Measurements from ENCODE around the gene JTB.

JTB gene

DNA sequence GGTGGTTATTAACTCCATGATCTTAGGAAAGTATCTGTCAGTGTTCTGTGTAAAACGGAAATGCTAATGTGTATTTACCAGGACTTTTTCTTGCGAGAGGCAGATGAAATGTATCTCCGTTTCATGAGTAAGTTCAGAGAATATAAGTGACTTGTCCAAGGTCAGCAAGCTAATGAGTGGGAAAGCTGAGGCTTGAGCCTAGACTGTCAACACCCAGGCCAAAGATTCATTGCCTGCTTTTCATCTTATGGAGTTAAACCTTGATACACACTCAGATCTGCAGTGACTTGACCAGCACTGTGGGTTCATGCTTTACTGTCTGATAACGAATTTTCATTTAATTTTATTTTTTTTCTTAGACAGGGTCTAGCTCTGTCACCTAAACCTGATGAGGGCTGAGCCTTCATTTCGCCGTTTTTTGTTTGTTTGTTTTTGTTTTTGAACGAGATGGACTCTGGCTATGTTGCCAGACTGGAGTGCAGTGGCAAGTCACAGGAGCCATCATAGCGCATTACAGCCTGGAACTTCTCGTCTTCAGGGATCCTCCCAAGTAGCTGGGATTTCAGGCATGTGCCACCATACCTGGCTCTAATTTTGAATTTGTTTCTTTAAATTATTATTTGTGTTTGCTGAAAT lies 918 bp upstream of the JTB start:
- DNase-seq = no peak

DNA sequence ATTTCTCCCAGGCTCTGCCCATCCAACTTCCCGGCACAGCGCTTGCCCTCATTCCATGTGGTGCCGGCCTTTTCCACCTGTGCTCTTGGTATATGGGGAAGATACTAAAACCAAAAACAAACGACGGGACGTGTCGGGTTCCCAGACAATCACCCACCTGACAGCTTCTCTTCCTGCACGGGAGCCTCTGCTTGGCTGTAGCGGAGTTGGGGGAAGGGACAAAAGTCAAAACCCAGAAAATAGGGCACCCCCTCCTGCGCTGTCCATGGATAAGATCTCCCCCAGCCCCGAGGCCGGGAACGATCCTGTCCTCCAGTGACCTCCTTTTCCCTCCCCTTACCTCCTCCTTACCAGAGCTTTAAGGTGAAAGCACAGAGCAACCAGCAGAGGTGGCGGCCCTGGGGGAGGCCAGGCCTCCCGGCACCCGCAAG lies 640 bp downstream of the JTB start:
- no peak for DNase-seq

DNA sequence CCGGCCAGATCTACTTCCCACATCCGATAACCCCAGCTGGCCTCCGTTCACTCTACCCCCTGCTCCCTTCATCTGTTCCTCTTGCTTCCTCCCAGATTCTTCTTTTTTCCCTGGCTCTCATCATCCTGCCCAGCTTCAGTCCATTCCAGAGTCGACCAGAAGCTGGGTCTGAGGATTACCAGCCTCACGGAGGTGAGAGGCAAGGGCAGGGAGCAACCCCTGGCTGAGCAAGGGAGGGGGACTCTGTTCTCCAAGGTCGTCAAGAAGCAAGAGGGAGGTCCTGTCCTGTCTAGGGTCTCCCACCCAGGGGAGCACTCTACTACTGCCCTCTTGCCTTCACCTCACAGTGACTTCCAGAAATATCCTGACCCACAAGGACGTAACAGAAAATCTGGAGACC lies 3.9 kb downstream of the JTB start:
- no peak for DNase-seq

DNA sequence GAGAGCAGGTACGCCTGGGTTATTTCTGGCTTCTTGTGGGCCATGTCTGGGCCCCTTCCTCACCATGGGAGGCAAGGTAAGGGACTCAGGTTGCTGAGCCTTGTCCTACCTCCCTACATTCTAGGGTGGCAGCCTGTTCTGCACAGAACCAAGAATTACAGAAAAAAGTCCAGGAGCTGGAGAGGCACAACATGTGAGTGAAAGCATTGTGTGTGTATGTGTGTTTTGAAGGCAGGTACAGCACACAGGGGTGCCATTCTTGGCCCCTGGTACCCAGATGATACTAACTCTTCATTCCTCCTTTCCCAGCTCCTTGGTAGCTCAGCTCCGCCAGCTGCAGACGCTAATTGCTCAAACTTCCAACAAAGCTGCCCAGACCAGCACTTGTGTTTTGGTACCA lies 4.4 kb downstream of the JTB start:
- DNase-seq = no peak

DNA sequence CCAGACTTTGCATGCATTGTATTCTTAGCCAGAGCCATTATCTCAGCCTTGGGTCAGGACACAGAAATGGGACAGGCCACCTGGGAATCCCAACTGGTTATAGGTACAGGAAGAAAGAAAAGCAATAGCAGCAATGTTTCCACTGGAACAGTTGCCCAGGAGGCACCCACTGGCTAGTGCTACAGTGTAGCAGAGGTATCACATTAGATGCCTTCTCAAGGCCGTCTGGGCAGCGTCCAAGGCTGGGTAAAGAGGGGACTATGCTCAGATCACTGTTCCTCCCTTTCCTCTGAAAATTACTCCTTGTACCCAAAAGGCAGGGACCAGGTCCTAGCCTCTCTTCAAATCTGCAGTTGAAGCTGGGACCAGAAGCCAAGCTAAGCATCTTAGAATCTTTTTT lies 7.1 kb downstream of the JTB start:
- no peak for DNase-seq

DNA sequence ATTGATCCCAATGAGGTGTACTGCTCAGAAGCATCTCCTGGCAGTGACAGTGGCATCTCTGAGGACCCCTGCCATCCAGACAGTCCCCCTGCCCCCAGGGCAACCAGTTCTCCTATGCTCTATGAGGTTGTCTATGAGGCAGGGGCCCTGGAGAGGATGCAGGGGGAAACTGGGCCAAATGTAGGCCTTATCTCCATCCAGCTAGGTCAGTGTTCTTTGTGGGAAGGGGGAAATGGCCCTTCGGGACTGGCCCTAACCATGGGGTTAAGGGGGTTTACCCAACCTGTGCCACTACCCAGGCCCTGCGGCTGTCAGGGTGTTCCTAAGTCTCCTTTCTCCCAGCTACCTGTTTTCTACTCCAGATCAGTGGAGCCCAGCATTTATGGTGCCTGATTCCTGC lies 8.5 kb downstream of the JTB start:
- no peak for DNase-seq

DNA sequence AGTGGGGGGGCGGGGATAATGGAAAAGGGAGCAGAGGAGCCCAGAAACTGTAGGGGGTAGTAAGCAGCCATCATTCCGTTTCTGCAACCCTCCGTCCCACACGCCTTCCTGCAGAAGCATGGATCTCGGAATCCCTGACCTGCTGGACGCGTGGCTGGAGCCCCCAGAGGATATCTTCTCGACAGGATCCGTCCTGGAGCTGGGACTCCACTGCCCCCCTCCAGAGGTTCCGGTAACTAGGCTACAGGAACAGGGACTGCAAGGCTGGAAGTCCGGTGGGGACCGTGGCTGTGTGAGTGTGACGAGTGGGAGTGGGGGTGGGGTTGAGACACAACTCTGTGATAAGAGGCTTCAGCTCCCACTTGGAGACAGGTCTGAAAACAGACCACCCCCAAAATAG lies 9.1 kb downstream of the JTB start:
- DNase-seq = no peak

DNA sequence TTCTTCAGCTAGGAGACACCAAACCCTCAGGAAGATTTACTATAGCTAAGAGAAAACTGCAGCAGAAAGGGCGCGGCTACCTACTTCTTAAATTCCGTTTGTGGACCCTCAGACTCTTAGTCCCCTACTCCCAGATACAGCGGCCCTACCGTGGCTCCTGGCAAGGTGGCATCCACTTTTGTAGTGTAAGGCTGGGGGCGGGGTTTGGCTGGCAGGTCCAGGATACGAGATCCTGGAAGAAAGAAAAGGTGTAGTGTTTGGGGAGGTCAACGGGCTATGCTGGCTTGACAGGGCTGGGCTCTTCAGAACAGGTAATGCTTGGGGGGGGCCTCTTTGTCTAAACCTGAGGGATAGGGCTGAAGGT lies 9.5 kb downstream of the JTB start:
- DNase-seq = no peak

DNA sequence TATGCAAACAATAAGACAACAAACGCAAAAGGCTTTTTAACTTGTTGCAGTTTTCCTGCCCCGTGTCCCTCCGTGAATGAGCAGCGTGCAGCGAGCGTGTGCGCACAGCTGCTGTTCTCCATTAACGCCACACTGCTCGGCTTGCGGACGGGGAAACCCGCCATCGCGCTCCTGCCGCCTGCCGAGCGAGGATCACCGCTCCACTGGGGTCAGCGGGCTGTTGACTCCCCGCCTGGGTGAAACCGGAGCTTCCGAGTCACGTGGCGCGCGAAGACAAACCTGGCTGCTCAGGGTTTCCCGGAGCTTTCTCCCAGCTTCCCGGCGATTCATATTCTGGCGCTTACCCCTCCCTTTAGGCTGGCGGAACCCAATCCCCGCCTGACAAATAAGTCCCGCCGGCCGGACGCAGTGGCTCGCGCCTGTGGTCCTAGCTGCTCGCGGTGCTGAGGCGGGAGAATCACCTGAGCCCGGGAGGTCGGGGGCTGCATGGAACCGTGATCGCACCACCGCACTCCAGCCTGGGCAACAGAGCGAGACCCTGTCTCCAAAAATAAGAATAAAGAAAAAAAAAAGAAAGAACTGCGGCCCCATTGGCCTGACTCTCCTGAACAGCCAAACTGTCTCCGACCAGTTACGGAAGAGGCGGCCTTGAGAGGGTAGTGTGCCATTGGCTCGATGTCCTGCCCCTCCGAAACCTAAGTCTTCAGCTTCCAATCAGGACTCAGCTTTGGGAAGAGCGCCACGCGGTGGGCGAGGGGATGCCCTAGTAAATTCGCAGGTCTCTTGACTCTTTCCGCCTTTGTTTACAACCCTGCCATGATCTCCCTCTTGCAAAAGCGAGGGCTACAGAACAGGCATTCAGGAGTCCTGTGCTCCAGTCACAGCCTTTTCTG lies 10.1 kb downstream of the JTB start, which contains the start of gene CREB3L4:
Gene CREB3L4 (plus strand): TSS at position 796 of the 893 bp plus-strand sequence. CDS start 624 bp downstream, outside the sequence.
- DNase-seq = peak; percentile 100

DNA sequence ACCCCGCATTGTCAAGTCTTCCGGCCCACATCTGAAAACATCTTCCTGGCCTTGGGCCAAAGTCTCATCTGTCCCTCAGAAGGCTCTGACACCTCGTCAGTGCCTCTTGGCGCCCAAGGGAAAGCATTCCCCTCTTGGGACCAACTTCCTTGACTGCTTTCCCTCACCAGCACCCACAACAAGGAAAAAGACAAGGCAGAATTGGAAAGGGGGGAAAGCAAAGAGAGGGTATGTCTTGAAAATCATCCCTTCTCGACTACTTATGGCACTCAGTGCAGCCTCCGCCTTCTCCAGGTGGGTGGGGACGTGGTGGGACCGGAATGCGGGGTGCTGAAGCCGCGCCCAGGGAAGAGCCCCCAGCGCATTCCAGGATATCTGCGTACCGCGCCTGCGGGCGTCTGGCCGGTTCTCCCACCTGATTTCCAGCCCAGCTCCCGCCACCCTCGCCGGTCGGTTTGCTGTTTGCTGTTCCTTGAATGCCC lies 13.6 kb downstream of the JTB start:
- DNase-seq = no peak

DNA sequence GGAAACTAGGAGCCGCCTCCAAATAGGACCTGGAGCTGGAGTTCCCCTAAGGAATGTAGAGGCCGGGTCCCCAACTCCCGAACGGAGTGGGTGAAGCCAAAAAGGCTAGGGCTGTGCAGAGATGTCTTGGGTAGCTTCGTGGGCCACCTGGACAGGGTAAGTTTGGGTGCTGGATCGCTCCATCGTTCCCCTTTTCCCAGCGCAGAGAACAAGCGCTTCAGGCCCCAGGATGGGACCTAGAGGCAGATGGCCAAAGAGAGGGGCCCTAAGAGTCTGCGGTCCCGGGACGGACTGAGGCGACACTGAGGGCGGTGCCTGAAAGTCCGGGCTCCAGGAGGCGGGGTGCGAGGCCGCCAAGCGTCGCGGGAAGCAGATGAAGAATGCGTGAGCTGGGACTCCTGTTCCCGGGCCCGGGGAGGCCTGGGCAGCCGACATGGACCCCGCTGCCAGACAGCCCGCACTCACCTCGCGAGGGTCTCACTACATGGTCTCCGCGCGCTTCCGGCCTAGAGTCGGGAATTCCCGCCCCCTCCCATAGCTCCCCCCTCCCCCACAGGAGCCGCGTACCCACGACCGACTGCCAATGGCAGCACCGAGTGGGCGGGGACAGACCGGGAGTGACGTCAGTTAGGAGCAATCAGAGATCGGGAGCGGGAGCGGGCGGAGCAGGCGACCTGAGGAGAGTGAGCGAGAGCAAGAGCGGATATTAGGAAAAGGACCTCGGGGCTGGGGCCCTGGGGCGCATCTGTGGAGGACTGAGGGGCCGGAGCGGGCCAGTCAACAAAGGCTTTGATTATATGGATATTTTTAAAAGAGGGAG lies 14.2 kb downstream of the JTB start, which contains the start of gene SLC39A1:
Gene SLC39A1 (minus strand): TSS at position 508 of the 820 bp plus-strand sequence. CDS start 822 bp downstream, outside the sequence.
- peak; percentile 99 for DNase-seq

DNA sequence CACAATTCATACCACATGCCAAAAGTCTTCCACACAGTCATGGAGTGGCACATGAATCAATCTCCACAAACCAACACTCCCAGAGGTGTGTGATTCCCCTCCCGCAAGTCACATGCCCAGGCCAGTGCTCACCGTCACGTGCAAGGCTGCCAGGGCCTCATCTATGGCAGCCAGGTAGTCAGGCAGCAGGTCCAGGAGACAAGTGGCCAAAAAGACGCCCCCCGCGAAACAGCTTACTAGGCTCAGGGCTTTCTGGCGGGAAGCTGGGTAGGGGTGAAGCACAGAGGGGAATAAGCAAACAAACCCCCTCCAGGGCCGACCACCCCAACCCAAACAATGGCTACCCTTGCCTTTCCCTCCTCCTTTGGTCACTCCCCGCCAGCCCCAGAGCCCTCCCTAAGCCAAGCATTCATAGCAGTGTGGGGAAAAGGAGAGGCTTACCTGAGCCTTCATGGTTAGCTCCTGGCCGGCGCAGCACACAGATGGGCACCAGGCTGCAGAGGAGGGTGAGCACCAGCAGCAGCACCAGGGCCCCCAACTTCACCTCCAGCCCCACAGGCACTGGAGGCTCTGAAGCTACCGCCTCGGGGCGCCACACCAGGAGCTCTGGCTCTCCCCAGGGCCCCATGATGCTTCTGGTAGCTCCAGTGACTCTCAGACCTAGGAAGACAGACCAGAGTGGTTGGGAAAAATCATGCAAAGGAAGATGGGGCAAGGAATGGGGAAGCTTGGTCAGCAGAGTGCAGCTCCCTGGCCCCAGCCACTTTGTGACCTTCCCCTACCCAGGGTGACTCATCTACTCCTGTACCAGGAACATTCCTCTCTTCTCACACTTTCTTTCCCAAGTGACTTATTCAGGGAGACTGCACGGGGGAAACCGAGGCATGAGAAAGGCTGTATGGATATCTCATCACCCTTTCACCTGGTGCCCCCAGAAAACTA lies 15.1 kb downstream of the JTB start:
- DNase-seq = no peak

DNA sequence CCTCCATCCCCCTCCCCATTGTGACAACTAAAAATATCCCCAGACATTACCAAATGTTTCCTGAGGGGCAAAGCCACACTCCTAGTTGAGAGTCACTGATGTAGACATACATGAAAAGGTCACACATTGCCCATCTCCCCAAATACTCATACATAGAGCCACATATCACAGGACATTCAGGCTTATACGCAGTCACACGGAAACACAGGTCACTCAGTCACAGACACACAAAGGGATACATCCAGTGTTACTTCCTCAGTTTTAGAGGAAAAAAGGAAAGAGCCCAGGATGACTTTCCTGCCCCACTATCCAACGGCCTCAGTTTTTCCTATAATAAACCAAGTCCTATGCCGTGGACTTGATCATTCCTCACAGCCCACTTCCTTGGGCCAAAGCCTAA lies 16.1 kb downstream of the JTB start:
- DNase-seq = no peak

DNA sequence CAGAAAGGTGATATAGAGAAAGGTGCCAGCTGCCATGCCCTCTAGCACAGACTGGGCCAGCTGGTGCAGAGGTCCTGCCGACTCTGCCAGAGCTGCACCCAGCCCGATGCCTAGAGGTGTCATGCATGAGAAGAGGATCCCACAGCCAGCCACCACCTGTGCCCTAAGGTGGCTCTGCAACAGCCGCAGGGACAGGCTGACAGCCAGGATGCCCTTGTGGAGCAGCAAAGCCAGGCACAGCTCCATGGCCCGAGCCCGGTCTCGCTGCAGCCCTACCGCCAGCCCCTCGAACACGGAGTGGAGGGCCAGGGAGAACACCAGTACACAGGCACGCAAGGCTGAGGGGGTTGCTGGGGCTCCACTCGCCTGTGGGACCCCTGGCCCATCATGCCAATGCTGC lies 17.3 kb downstream of the JTB start:
- no peak for DNase-seq

DNA sequence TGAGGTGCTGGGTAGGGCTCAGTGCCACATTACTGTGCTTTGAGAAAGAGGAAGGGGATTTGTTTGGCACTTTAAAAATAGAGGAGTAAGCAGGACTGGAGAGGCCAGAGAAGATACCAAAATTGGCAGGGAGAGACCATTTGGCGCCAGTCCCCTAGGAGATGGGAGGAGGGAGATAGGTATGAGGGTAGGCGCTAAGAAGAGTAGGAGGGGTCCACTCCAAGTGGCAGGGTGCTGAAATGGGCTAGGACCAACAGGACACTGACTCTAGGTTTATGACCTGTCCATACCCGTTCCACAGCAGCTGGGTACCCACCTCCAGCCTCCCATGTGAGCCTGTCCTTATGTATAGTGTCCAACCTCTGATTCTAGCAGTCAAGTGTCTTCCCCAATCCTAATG lies 18.0 kb downstream of the JTB start:
- DNase-seq = no peak

DNA sequence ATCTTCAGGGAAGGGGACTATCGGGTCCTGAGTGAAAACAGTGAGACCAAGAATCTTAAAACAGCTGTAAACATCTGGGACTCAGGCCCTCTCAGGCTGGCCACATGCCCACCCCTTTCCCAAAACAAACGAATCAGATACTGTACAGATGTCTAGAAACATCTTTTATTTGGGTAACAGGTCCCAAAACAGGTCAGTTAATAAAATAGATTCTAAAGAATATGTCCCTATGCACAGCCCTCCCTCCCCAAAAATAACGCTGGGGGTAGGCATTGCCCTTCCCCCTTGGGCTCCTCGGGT lies 18.6 kb downstream of the JTB start:
- DNase-seq = no peak

DNA sequence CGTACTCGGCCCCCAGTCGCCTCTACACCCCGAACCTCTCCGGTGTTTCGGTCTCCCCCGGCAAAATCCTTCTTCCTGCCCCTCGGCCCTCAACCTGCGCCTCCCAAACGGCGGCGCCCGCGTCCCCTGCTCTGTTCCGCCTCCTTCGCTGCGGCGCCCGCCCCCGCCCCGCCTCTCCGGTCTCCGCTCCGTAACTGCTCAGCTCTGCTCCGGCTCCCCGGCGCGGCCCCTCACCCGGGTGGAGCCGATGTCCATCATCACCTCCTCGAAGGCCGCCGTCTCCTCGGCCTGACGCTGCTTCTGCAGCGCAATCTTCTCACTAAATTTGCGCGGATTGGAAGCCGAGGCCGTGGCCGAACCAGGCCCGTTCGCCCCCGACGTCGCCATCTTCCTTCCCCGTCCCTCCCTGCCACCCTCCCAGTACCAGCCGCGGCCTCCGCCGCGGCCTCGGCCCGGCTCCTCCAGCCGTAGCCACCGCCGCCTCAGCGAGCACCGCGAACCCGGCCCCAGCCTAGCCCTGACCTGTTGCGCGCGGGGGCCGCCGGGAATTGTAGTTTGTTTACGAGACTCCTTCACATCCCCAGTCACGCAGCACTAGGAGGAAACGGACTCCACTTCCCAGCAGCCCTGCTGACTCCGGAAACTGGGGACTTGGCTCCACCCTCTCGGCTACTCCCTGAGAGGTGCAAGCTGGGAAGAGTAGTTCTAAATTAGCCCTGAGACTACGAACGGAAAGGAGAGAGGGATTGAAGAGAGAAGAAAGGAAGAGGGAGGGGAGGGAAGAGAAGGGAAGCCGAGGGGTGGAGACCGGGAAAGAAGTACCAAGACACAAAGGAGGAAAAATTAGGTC lies 19.1 kb downstream of the JTB start, which contains the start of gene CRTC2:
Gene CRTC2 (minus strand): TSS at position 502 of the 850 bp plus-strand sequence. CDS start 115 bp downstream, at position 387.
- DNase-seq = peak; percentile 100

DNA sequence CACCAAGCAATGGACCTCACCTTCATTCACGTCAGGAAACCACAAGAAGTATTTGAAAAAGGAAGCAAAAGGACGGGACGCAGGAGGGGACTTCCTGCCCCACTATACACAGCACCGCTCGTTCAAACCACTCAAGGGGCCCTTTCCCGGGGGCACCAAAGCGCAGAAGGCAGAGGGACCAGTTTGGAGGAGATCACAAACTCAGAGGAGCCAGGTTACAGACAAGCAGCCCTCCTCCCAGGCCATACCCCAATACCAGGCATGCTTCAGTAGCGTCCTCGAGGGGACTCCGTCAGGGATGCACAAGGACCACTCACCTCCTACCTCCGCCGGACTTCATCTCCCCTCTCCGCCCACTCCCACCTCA lies 19.7 kb downstream of the JTB start:
- peak; percentile 28 for DNase-seq

DNA sequence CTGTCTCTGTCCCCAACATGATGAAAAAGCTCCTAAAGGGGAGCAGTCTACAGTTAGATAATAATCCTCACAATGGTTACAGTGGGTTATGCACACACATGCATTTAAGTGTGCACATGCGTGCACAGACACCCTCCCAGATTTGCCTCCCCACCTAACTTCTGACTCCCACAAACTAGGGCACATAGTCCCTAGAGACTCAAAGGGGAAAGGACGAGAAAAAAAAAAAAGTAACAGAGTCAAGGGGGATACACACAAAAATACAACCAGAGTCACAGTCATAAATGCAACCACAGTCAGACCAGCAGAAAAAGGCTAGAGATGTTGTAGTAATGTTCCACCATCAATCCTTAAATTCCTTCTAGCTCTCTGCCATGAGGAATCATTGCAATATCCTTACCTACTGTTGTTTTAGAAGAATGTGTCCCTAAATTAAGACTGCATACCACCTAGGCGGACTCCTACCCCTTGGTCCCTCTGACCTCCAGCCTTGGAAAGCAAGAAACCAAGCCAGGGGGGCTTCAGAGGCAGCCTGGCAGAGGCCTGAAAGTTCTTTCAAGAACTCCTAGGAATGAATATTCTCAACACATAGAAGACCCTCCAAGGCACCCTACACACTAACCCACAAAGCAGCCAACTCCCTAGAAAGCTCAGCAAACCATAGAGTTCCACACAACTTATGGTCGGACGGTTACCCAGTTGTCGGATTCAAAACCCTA lies 20.3 kb downstream of the JTB start:
- DNase-seq = no peak

DNA sequence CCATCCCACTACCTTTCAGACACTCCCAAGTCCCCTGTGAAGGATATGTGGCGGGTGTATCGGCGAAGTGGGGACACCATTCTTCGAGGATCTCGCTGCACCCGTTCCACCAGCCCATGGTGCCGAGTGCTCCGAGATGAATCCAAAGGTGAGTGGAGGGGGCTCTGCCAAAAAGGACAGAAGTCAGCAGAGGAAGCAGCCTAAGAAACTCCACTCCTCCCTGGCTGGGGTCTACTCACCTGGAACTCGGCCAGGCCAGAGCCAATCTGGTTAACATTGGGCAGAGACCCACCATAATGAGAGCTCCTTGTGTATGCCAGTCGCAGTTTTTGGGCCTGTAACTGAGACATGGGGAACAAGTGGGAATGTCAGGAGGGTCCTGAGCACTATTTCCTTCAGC lies 22.6 kb downstream of the JTB start:
- DNase-seq = no peak
